T-helper 17 cell (primary cell): Measurements from ENCODE around the gene ANO4. TPM values are rescaled to one million over a fixed set of nuclear protein-coding genes. Genes with fewer than 3 reads are reported as not detected.
"Not testable (repeated sequence)": the region's sequence is repeated elsewhere in the genome, so short reads cannot be mapped to it uniquely, and the experiment has no call there.

Source experiments
- ATAC-seq: fragments of 150-1000 bp; cut with Tn5 transposase; 2 replicates; pipeline ENCODE4 v1.10.0; 2021; ENCODE audit warnings: mild to moderate bottlenecking, moderate library complexity
- DNase-seq, 3 donors: peaks; one replicate each; pipeline versions ENCODE4 v3.0.0 to v3.0.0-alpha.2; 2020 to 2021
- H3K9me3 ChIP-seq: one replicate; pipeline ENCODE4 v1.7.0; 2013; ENCODE audit warnings: low read length, mild to moderate bottlenecking; ENCODE audit not compliant: control insufficient read depth, poor library complexity, severe bottlenecking
- H3K27ac Mint-ChIP-seq: one replicate; pipeline ENCODE4 v1.8.0; 2022; ENCODE audit warnings: mild to moderate bottlenecking, moderate library complexity, mixed read lengths
- H3K27me3 Mint-ChIP-seq: one replicate; pipeline ENCODE4 v1.8.0; 2022; ENCODE audit warnings: mixed read lengths
- H3K36me3 Mint-ChIP-seq: one replicate; pipeline ENCODE4 v1.8.0; 2022; ENCODE audit warnings: low read depth, mixed read lengths
- H3K4me1 Mint-ChIP-seq: one replicate; pipeline ENCODE4 v1.8.0; 2022; ENCODE audit warnings: mild to moderate bottlenecking, mixed read lengths
- H3K4me3 Mint-ChIP-seq: one replicate; pipeline ENCODE4 v1.8.0; 2022; ENCODE audit warnings: mild to moderate bottlenecking, moderate library complexity, mixed read lengths
- total RNA-seq, 4 donors: library from RNA in 2 of 4; stranded (reverse) in 2 of 4; gene quantifications; one replicate each; pipeline ENCODE4 v1.2.3 and lab custom pipeline; 2022 to 2026

ANO4 gene
- total RNA-seq, 2 donors from 2014 or later = not detected

- no peaks in the 10 kb centered on the region for H3K4me1 Mint-ChIP-seq
- DNase-seq = no peak
- H3K27me3 Mint-ChIP-seq = no peaks in the 10 kb centered on the region
- H3K9me3 ChIP-seq = no peaks in the 10 kb centered on the region
- H3K4me3 Mint-ChIP-seq = no peak overlapping the region
- no peak overlapping the region for H3K27ac Mint-ChIP-seq
- ATAC-seq = no peak
- no peaks in the 10 kb centered on the region for H3K36me3 Mint-ChIP-seq
Measured at GRCh38 chr12:100908501-100908900, 113.9 kb downstream of the ANO4 start.

- Mint-ChIP-seq H3K4me3 (no peak overlapping the region), H3K36me3 (no peaks in the 10 kb centered on the region), H3K27me3 (no peaks in the 10 kb centered on the region), H3K27ac (no peak overlapping the region), H3K4me1 (no peaks in the 10 kb centered on the region)
- ATAC-seq = no peak
- H3K9me3 ChIP-seq = no peaks in the 10 kb centered on the region
- DNase-seq = no peak
Measured at GRCh38 chr12:100913872-100914592, 119.5 kb downstream of the ANO4 start.

GRCh38 chr12:100919116-100919515 lies 124.5 kb downstream of the ANO4 start:
- no peak overlapping the region for H3K27ac Mint-ChIP-seq
- no peak overlapping the region for H3K4me3 Mint-ChIP-seq
- no peaks in the 10 kb centered on the region for H3K36me3 Mint-ChIP-seq
- H3K27me3 Mint-ChIP-seq = no peaks in the 10 kb centered on the region
- DNase-seq = no peak
- no peaks in the 10 kb centered on the region for H3K9me3 ChIP-seq
- H3K4me1 Mint-ChIP-seq = no peaks in the 10 kb centered on the region
- ATAC-seq = no peak

GRCh38 chr12:100920493-100920892 lies 125.9 kb downstream of the ANO4 start:
- H3K4me1 Mint-ChIP-seq = no peaks in the 10 kb centered on the region
- no peak for DNase-seq
- no peak overlapping the region for H3K27ac Mint-ChIP-seq
- no peaks in the 10 kb centered on the region for H3K36me3 Mint-ChIP-seq
- no peak overlapping the region for H3K4me3 Mint-ChIP-seq
- ATAC-seq = no peak
- H3K9me3 ChIP-seq = no peaks in the 10 kb centered on the region
- H3K27me3 Mint-ChIP-seq = no peaks in the 10 kb centered on the region

GRCh38 chr12:100926669-100927248 lies 132.2 kb downstream of the ANO4 start:
- Mint-ChIP-seq H3K4me3 (no peak overlapping the region), H3K36me3 (no peaks in the 10 kb centered on the region), H3K27me3 (no peaks in the 10 kb centered on the region), H3K4me1 (no peaks in the 10 kb centered on the region), H3K27ac (no peak overlapping the region)
- no peak for DNase-seq
- ATAC-seq = no peak
- H3K9me3 ChIP-seq = no peaks in the 10 kb centered on the region

- H3K4me1 Mint-ChIP-seq = no peaks in the 10 kb centered on the region
- ATAC-seq = no peak
- DNase-seq = no peak
- H3K4me3 Mint-ChIP-seq = no peak overlapping the region
- H3K9me3 ChIP-seq = no peaks in the 10 kb centered on the region
- H3K36me3 Mint-ChIP-seq = no peaks in the 10 kb centered on the region
- H3K27me3 Mint-ChIP-seq = no peaks in the 10 kb centered on the region
- no peak overlapping the region for H3K27ac Mint-ChIP-seq
Measured at GRCh38 chr12:100927826-100928225, 133.2 kb downstream of the ANO4 start.

GRCh38 chr12:100932571-100932970 lies 138.0 kb downstream of the ANO4 start:
- H3K27me3 Mint-ChIP-seq = no peaks in the 10 kb centered on the region
- no peak for DNase-seq
- no peak overlapping the region for H3K27ac Mint-ChIP-seq
- H3K4me1 Mint-ChIP-seq = no peaks in the 10 kb centered on the region
- H3K36me3 Mint-ChIP-seq = no peaks in the 10 kb centered on the region
- H3K4me3 Mint-ChIP-seq = no peak overlapping the region
- no peaks in the 10 kb centered on the region for H3K9me3 ChIP-seq
- ATAC-seq = no peak

GRCh38 chr12:100933531-100933930 lies 139.0 kb downstream of the ANO4 start:
- H3K27me3 Mint-ChIP-seq = not testable (repeated sequence)

GRCh38 chr12:100935929-100936328 lies 141.4 kb downstream of the ANO4 start:
- H3K9me3 ChIP-seq = no peaks in the 10 kb centered on the region
- no peaks in the 10 kb centered on the region for H3K36me3 Mint-ChIP-seq
- H3K27me3 Mint-ChIP-seq = no peaks in the 10 kb centered on the region
- DNase-seq (no peak), ATAC-seq (no peak)
- no peak overlapping the region for H3K4me3 Mint-ChIP-seq
- no peaks in the 10 kb centered on the region for H3K4me1 Mint-ChIP-seq
- no peak overlapping the region for H3K27ac Mint-ChIP-seq

More at GRCh38 chr12:100933531-100933930, 139.0 kb downstream of the ANO4 start:
- not testable (repeated sequence) for DNase-seq, ATAC-seq, H3K9me3 ChIP-seq, H3K27ac Mint-ChIP-seq, H3K4me1 Mint-ChIP-seq, H3K4me3 Mint-ChIP-seq, H3K36me3 Mint-ChIP-seq

GRCh38 chr12:100936661-100937060 lies 142.1 kb downstream of the ANO4 start:
- no peaks in the 10 kb centered on the region for H3K4me1 Mint-ChIP-seq
- H3K36me3 Mint-ChIP-seq = no peaks in the 10 kb centered on the region
- H3K9me3 ChIP-seq = no peaks in the 10 kb centered on the region
- no peak overlapping the region for H3K27ac Mint-ChIP-seq
- ATAC-seq = no peak
- no peaks in the 10 kb centered on the region for H3K27me3 Mint-ChIP-seq
- DNase-seq = no peak
- no peak overlapping the region for H3K4me3 Mint-ChIP-seq

GRCh38 chr12:100940503-100940902 lies 145.9 kb downstream of the ANO4 start:
- no peaks in the 10 kb centered on the region for H3K36me3 Mint-ChIP-seq
- H3K9me3 ChIP-seq = no peaks in the 10 kb centered on the region
- no peaks in the 10 kb centered on the region for H3K4me1 Mint-ChIP-seq
- DNase-seq (no peak), ATAC-seq (no peak)
- no peak overlapping the region for H3K27ac Mint-ChIP-seq
- no peak overlapping the region for H3K4me3 Mint-ChIP-seq
- no peaks in the 10 kb centered on the region for H3K27me3 Mint-ChIP-seq

- ATAC-seq (no peak), DNase-seq (no peak)
- Mint-ChIP-seq H3K27ac (no peak overlapping the region), H3K27me3 (no peaks in the 10 kb centered on the region), H3K36me3 (no peaks in the 10 kb centered on the region), H3K4me3 (no peak overlapping the region), H3K4me1 (no peaks in the 10 kb centered on the region)
- H3K9me3 ChIP-seq = no peaks in the 10 kb centered on the region
Measured at GRCh38 chr12:100942984-100943749, 148.6 kb downstream of the ANO4 start.

- no peaks in the 10 kb centered on the region for H3K36me3 Mint-ChIP-seq
- ATAC-seq = no peak
- no peak overlapping the region for H3K27ac Mint-ChIP-seq
- H3K27me3 Mint-ChIP-seq = no peaks in the 10 kb centered on the region
- no peak overlapping the region for H3K4me3 Mint-ChIP-seq
- no peaks in the 10 kb centered on the region for H3K4me1 Mint-ChIP-seq
- no peaks in the 10 kb centered on the region for H3K9me3 ChIP-seq
- no peak for DNase-seq
Measured at GRCh38 chr12:100951756-100952155, 157.2 kb downstream of the ANO4 start.
